Regular cardiac myocyte (primary cell): ENCODE measurements around the gene EFTUD2. TPM values are rescaled to one million over a fixed set of nuclear protein-coding genes. Genes with fewer than 3 reads are reported as not detected.

Source experiments
- total RNA-seq: library from RNA; depleted of rRNA; stranded (reverse); fragments of >200 nt; gene quantifications from 2 replicates; pipeline ENCODE4 v1.2.3, GENCODE V29; 2014

Gene EFTUD2
- 129 and 142 TPM in 2 replicates for total RNA-seq

DNA sequence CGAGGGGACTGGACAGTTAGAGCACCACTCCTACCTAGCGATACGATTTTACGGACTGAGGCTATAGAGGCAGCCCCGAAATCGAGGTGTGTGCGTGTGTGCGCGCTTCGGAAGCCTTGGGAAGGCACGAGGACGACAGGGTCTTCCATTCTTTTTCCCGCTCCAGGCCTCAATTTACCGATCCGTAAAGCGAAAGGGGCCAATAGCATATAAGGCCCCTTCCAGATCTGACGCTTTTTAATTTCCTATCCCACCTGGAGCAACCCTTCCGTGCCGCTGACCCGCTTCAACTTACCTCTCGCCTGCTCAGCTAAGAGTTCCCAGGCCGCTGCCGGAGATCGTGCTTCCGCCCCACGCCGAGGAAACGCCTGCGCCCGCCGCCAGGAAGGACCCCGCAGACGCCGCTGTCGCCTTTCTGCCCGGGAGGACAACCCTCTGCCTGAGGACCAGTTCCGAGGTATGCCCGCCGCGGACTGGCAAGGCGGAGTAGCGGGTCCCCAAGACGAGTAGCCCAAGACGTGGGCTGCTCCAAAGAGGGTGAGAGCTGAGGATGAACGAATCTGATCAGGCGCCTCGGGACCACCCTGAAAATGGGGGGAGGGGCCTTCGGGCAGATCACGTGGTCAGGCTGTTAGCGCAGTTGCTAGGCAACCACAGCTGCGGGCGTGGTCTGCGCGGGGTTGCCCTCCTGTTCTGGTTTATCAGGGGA lies at the start of gene EFTUD2:
Gene EFTUD2, minus strand, starts transcription at position 372 of the 709 bp plus-strand sequence. CDS start 4,924 bp downstream, outside the sequence.

GRCh38 chr17:44947461-44948314 lies 48.4 kb upstream of the EFTUD2 start, which contains the start of gene KIF18B:
KIF18B (minus strand) TSS chr17:44947773; CDS start chr17:44936344, 11,429 bp downstream.

DNA sequence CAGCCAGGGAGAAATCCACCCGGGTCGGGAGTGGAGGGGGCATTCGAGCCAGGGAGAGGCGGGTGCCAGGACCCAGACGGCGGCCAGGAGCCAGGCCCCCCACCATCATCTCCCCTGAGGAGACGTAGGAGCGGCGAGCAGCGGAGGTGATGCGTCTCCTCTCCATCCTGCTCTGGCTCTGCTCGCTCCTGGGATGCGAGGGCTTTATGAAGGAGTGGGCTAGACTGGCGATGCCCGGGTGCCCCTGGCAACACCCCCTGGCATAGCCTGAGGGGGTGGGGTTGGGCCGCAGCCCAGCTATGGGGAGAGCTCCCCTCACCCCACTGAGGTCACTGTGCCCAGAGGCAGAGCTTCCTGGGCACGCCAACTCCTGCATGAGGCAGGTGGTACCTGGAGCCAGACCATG lies 16.1 kb upstream of the EFTUD2 start, which contains the start of gene GFAP:
Gene GFAP, minus strand, starts transcription at position 180 of the 406 bp plus-strand sequence. Its CDS starts 14 bp downstream, at position 166.

GRCh38 chr17:44847586-44847985 lies 51.7 kb downstream of the EFTUD2 start, which contains the start of gene HIGD1B:
HIGD1B (plus strand) TSS chr17:44847883; CDS start chr17:44848153, 270 bp downstream.

GRCh38 chr17:44829523-44830358 lies 69.5 kb downstream of the EFTUD2 start, which contains the start of gene GJC1:
GJC1 (minus strand) TSS chr17:44830287; CDS start chr17:44805817, 24,470 bp downstream.

Other genes starting within 250 kb of the EFTUD2 start
- gene MEIOC, start 243.0 kb downstream of the EFTUD2 start, total RNA-seq = under 0.01 TPM in 2 replicates
- gene CCDC43, start 209.7 kb downstream of the EFTUD2 start, total RNA-seq = 41.2 and 48.9 TPM in 2 replicates
- 2.5 and 5.9 TPM in 2 replicates for gene DBF4B, start 190.8 kb downstream of the EFTUD2 start, total RNA-seq
- 0.19 and 0.28 TPM in 2 replicates for gene ADAM11, start 140.5 kb downstream of the EFTUD2 start, total RNA-seq
- 15.8 and 40.6 TPM in 2 replicates for gene GJC1, start 69.2 kb downstream of the EFTUD2 start, total RNA-seq
- gene HIGD1B, start 51.6 kb downstream of the EFTUD2 start, total RNA-seq = not detected in 2 replicates
- under 0.01 TPM in 2 replicates for gene GFAP, start 16.1 kb upstream of the EFTUD2 start, total RNA-seq
- 1.1 and 10.2 TPM in 2 replicates for gene KIF18B, start 48.3 kb upstream of the EFTUD2 start, total RNA-seq
- gene C1QL1, start 68.9 kb upstream of the EFTUD2 start, total RNA-seq = 0.19 TPM in 1 of 2 replicates, not detected in the other
- 25.9 and 39.7 TPM in 2 replicates for gene DCAKD, start 152.2 kb upstream of the EFTUD2 start, total RNA-seq
- 80.6 and 86.3 TPM in 2 replicates for gene NMT1, start 161.9 kb upstream of the EFTUD2 start, total RNA-seq
- 7.9 and 11.7 TPM in 2 replicates for gene PLCD3, start 233.1 kb upstream of the EFTUD2 start, total RNA-seq
- gene ACBD4, start 236.2 kb upstream of the EFTUD2 start, total RNA-seq = 2.3 and 7.3 TPM in 2 replicates
- 6.8 and 18.4 TPM in 2 replicates for gene HEXIM1, start 249.0 kb upstream of the EFTUD2 start, total RNA-seq